ENCODE results near the gene FRS3. TPM values are rescaled to one million over a fixed set of nuclear protein-coding genes. Genes with fewer than 3 reads are reported as not detected.
A peak's percentile ranks its signal among the peaks of the same experiment; 100 is the strongest.

Gene FRS3
- total and polyA plus RNA-seq, 2 of the 13 experiments (the other 11 are each of a cell fraction or from before 2014, with no cell fraction given), result 3.0 to 7.4 TPM

- TF ChIP-seq ZNF784 (CRISPR knock-in tag; IDR thresholded peaks at IDR 0.05; ENCODE audit: borderline replicate concordance), result peak; percentile 80; the same call in 1 of the 2 replicates
- peak; percentile 72; the same call in 1 of the 2 replicates for TF ChIP-seq ZNF547 (CRISPR knock-in tag; IDR thresholded peaks at IDR 0.05)
- TF ChIP-seq HNF4A (CRISPR knock-in tag; IDR thresholded peaks at IDR 0.05), result 0 out of 2 replicates have a peak, but pooled peaks have one; percentile 9
- no peak for TF ChIP-seq ZNF317 (CRISPR knock-in tag; IDR thresholded peaks at IDR 0.05)
- TF ChIP-seq ARID3A (IDR thresholded peaks at IDR 0.05; ENCODE audit: low read depth, low read length), result no peak
- TF ChIP-seq ZFP62 (CRISPR knock-in tag; IDR thresholded peaks at IDR 0.05), result no peak
- TF ChIP-seq ZSCAN12 (CRISPR knock-in tag; IDR thresholded peaks at IDR 0.05), result no peak; the same call in 1 of the 2 replicates
- TF ChIP-seq FOXA1 (IDR thresholded peaks at IDR 0.05), result no peak
- TF ChIP-seq FOXA1 (CRISPR knock-in tag; IDR thresholded peaks at IDR 0.05), result peak; percentile 26; the same call in 1 of the 2 replicates
- no peak; the same call in 1 of the 2 replicates for TF ChIP-seq ZNF724P (CRISPR knock-in tag; IDR thresholded peaks at IDR 0.05; ENCODE audit: borderline replicate concordance)
- TF ChIP-seq CBX2 (IDR thresholded peaks at IDR 0.05; ENCODE audit: low read depth, low read length), result no peak
- TF ChIP-seq CBX2 (CRISPR knock-in tag; IDR thresholded peaks at IDR 0.05; ENCODE audit: low read depth), result no peak
- TF ChIP-seq ZNF619 (CRISPR knock-in tag; IDR thresholded peaks at IDR 0.05), result 0 out of 2 replicates have a peak, but pooled peaks have one; percentile 49
- peak; percentile 98 for TF ChIP-seq ZBED4 (CRISPR knock-in tag; IDR thresholded peaks at IDR 0.05; ENCODE audit: borderline replicate concordance)
- peak; percentile 83; the same call in 1 of the 2 replicates for TF ChIP-seq ZNF451 (CRISPR knock-in tag; IDR thresholded peaks at IDR 0.05)
- no peak for TF ChIP-seq STAT5B (CRISPR knock-in tag; IDR thresholded peaks at IDR 0.05)
- 0 out of 2 replicates have a peak, but pooled peaks have one; percentile 11 for TF ChIP-seq ZNF678 (CRISPR knock-in tag; IDR thresholded peaks at IDR 0.05)
- TF ChIP-seq THAP8 (CRISPR knock-in tag; IDR thresholded peaks at IDR 0.05; ENCODE audit: borderline replicate concordance), result no peak
- TF ChIP-seq GMEB2 (CRISPR knock-in tag; IDR thresholded peaks at IDR 0.05; ENCODE audit: low read depth), result 0 out of 2 replicates have a peak, but pooled peaks have one; percentile 44
Measured at GRCh38 chr6:41786451-41787218, 6.9 kb upstream of the FRS3 start (continued).
